BJ (cell line): ENCODE results near the gene LRP1-AS. TPM values are rescaled to one million over a fixed set of nuclear protein-coding genes. Genes with fewer than 3 reads are reported as not detected.

Experiments
- CTCF ChIA-PET: fragments of 350-600 bp; formaldehyde crosslinking; extraction: SDS; loops from one replicate; lab custom pipeline; 2021; ENCODE audit warnings: antibody characterized with exemption, inconsistent platforms; lab: Yijun Ruan, JAX
- POLR2A ChIA-PET: fragments of 300-600 bp; sonication (Branson Sonifier 250); formaldehyde crosslinking; extraction: SDS; loops from one replicate; lab custom pipeline; 2021; ENCODE audit warnings: antibody characterized with exemption; lab: Charles Lee
- DNase-seq: peaks from one replicate; pipeline ENCODE4 v3.0.0-alpha.2; 2011; ENCODE audit warnings: low read depth
- H3K27me3 ChIP-seq: 2 replicates; pipeline ENCODE4 v1.6.0; 2011; ENCODE audit warnings: low read length; ENCODE audit not compliant: control insufficient read depth, insufficient read depth
- H3K36me3 ChIP-seq: 2 replicates; pipeline ENCODE4 v1.5.1; 2011; ENCODE audit warnings: low read length; ENCODE audit not compliant: control insufficient read depth, insufficient read depth
- H3K4me3 ChIP-seq: 2 replicates; pipeline ENCODE4 v1.5.1; 2011; ENCODE audit warnings: low read depth, mild to moderate bottlenecking, control low read depth, low read length
- CTCF ChIP-seq: IDR thresholded peaks from 2 replicates; pipeline ENCODE4 v1.5.1; 2011; ENCODE audit warnings: low read depth, mild to moderate bottlenecking, control low read depth, inconsistent platforms, low read length, moderate library complexity; ENCODE audit not compliant: insufficient read depth
- polyA plus RNA-seq: library from polyadenylated mRNA; depleted of rRNA; stranded (reverse); fragments of >200 nt; gene quantifications from 2 replicates; pipeline ENCODE4 v1.2.3, GENCODE V29; 2011; rRNA removed
- small RNA-seq: library from RNA; depleted of rRNA; stranded (forward); fragments of <200 nt; gene quantifications from one replicate; pipeline ENCODE3, GENCODE V24; 2012; ENCODE audit warnings: low replicate concordance, low read depth; ENCODE audit not compliant: insufficient read length

LRP1-AS gene
- polyA plus RNA-seq, 1 experiment, result not detected

- H3K27me3 ChIP-seq, result no peaks in the 10 kb centered on the region
- ChIA-PET CTCF (interaction anchor here (1.4 to 15.6 kb wide), 6 partner anchors 9 to 116 kb away, joined by 3 to 190 read pairs (median 10); partner anchors contain the start of genes NAB2 and STAT6), POLR2A (interaction anchor here (0.5 to 0.6 kb wide), 2 partner anchors 28 to 31 kb away, joined by 4 to 6 read pairs; no protein-coding TSS in a partner anchor)
- H3K4me3 ChIP-seq, result no peak overlapping the region
- TF ChIP-seq CTCF, result no peak
- H3K36me3 ChIP-seq, result peaks cover 46% of the 10 kb centered on the region
- no peak for DNase-seq
Observed at GRCh38 chr12:57096748-57097553, 50.5 kb downstream of the LRP1-AS start.

- DNase-seq, result no peak
- peaks cover 52% of the 10 kb centered on the region for H3K36me3 ChIP-seq
- H3K4me3 ChIP-seq, result no peak overlapping the region
- TF ChIP-seq CTCF, result no peak
- ChIA-PET POLR2A (no interaction called here), CTCF (interaction anchor here (1.9 to 15.6 kb wide), 3 partner anchors 12 to 28 kb away, joined by 6 to 190 read pairs (median 13); partner anchors contain the start of gene STAT6)
- no peaks in the 10 kb centered on the region for H3K27me3 ChIP-seq
Observed at GRCh38 chr12:57096099-57096572, 51.3 kb downstream of the LRP1-AS start.

GRCh38 chr12:57095440-57095839, 52.0 kb downstream of the LRP1-AS start:
- Histone ChIP-seq H3K27me3 (no peaks in the 10 kb centered on the region), H3K36me3 (peaks cover 57% of the 10 kb centered on the region), H3K4me3 (no peak overlapping the region)
- POLR2A ChIA-PET, result no interaction called here
- DNase-seq, result no peak
- CTCF ChIA-PET, result interaction anchor here (1.9 to 15.6 kb wide), 3 partner anchors 13 to 29 kb away, joined by 6 to 190 read pairs (median 13); partner anchors contain the start of gene STAT6
- no peak for TF ChIP-seq CTCF

Small RNAs within 50 kb of the gene (small RNA-seq; reads per million reads assigned to genes)
- 1.9 reads per million for gene MIR1228

Other genes with a start within 250 kb of the LRP1-AS start
- gene SDR9C7, start 213.2 kb downstream of the LRP1-AS start, polyA plus RNA-seq, result not detected in 2 replicates
- 0.07 TPM in 2 replicates for gene RDH16, start 190.0 kb downstream of the LRP1-AS start, polyA plus RNA-seq
- gene ZBTB39, start 141.1 kb downstream of the LRP1-AS start, polyA plus RNA-seq, result 3.9 and 4.2 TPM in 2 replicates
- gene TAC3, start 131.1 kb downstream of the LRP1-AS start, polyA plus RNA-seq, result not detected in 2 replicates
- gene MYO1A, start 97.5 kb downstream of the LRP1-AS start, polyA plus RNA-seq, result 0.02 and 0.15 TPM in 2 replicates
- gene NEMP1, start 68.8 kb downstream of the LRP1-AS start, polyA plus RNA-seq, result 6.7 and 12.0 TPM in 2 replicates
- 41.7 and 50.2 TPM in 2 replicates for gene NAB2, start 58.5 kb downstream of the LRP1-AS start, polyA plus RNA-seq
- gene STAT6, start 36.3 kb downstream of the LRP1-AS start, polyA plus RNA-seq, result 110 and 177 TPM in 2 replicates
- gene LRP1, start 19.1 kb downstream of the LRP1-AS start, polyA plus RNA-seq, result 58.5 and 117 TPM in 2 replicates
- gene NXPH4, start 69.2 kb upstream of the LRP1-AS start, polyA plus RNA-seq, result 1.4 and 2.8 TPM in 2 replicates
- 299 and 550 TPM in 2 replicates for gene SHMT2, start 82.1 kb upstream of the LRP1-AS start, polyA plus RNA-seq
- 0.12 and 0.48 TPM in 2 replicates for gene STAC3, start 103.6 kb upstream of the LRP1-AS start, polyA plus RNA-seq